ENCODE results near the gene CALD1. TPM values are rescaled to one million over a fixed set of nuclear protein-coding genes. Genes with fewer than 3 reads are reported as not detected.

Gene CALD1
- total RNA-seq, 4 donors from 2014 or later, result 351 to 1,046 (median 551) TPM

GRCh38 chr7:134850066-134850465 is 70.6 kb downstream of the CALD1 start:
- H3K27me3 ChIP-seq, result no peaks in the 10 kb centered on the region
- peak overlapping the region; percentile 59 to 88 for H3K27ac ChIP-seq
- no peaks in the 10 kb centered on the region for H3K36me3 ChIP-seq
- H3K4me1 ChIP-seq, result peaks cover 6 to 16% of the 10 kb centered on the region in 2 donors
- no peaks in the 10 kb centered on the region for H3K9me3 ChIP-seq
- intact Hi-C loops (cut with DNase I; ENCODE audit: low total_unique reads), result no loop called here
- H3K4me3 ChIP-seq, result no peak overlapping the region
- no peak for DNase-seq
- TF ChIP-seq POLR2A (IDR thresholded peaks at IDR 0.05), result no peak
- no peak for TF ChIP-seq CTCF (IDR thresholded peaks at IDR 0.05)

GRCh38 chr7:134851141-134851540 is 71.7 kb downstream of the CALD1 start:
- Histone ChIP-seq H3K9me3 (no peaks in the 10 kb centered on the region), H3K27me3 (no peaks in the 10 kb centered on the region), H3K4me1 (peaks cover 6 to 11% of the 10 kb centered on the region in 2 donors), H3K27ac (peak overlapping the region; percentile 59 to 88), H3K4me3 (no peak overlapping the region), H3K36me3 (no peaks in the 10 kb centered on the region)
- intact Hi-C loops (cut with DNase I; ENCODE audit: low total_unique reads), result no loop called here
- DNase-seq, result no peak
- TF ChIP-seq POLR2A (IDR thresholded peaks at IDR 0.05) (no peak), CTCF (IDR thresholded peaks at IDR 0.05) (no peak)

- H3K4me1 ChIP-seq, result peaks cover 6 to 11% of the 10 kb centered on the region in 2 donors
- H3K36me3 ChIP-seq, result no peaks in the 10 kb centered on the region
- DNase-seq, result no peak
- peak overlapping the region; percentile 59 to 88 for H3K27ac ChIP-seq
- H3K27me3 ChIP-seq, result no peaks in the 10 kb centered on the region
- H3K9me3 ChIP-seq, result no peaks in the 10 kb centered on the region
- intact Hi-C loops (cut with DNase I; ENCODE audit: low total_unique reads), result no loop called here
- TF ChIP-seq CTCF (IDR thresholded peaks at IDR 0.05), result no peak
- no peak for TF ChIP-seq POLR2A (IDR thresholded peaks at IDR 0.05)
- no peak overlapping the region for H3K4me3 ChIP-seq
Observed at GRCh38 chr7:134852625-134853024, 73.2 kb downstream of the CALD1 start.

GRCh38 chr7:134854816-134855215 is 75.4 kb downstream of the CALD1 start:
- Histone ChIP-seq H3K36me3 (no peaks in the 10 kb centered on the region), H3K27me3 (no peaks in the 10 kb centered on the region), H3K4me1 (peaks cover 6 to 11% of the 10 kb centered on the region in 2 donors), H3K4me3 (no peak overlapping the region), H3K9me3 (no peaks in the 10 kb centered on the region), H3K27ac (peak overlapping the region; percentile 53 to 78)
- intact Hi-C loops (cut with DNase I; ENCODE audit: low total_unique reads), result no loop called here
- no peak for DNase-seq
- TF ChIP-seq CTCF (IDR thresholded peaks at IDR 0.05), result no peak
- no peak for TF ChIP-seq POLR2A (IDR thresholded peaks at IDR 0.05)

- Histone ChIP-seq H3K27ac (peak overlapping the region; percentile 68 to 78), H3K4me1 (peaks cover 6 to 10% of the 10 kb centered on the region in 2 donors), H3K27me3 (no peaks in the 10 kb centered on the region), H3K36me3 (no peaks in the 10 kb centered on the region), H3K9me3 (no peaks in the 10 kb centered on the region), H3K4me3 (no peak overlapping the region)
- TF ChIP-seq CTCF (IDR thresholded peaks at IDR 0.05) (no peak), POLR2A (IDR thresholded peaks at IDR 0.05) (no peak)
- intact Hi-C loops (cut with DNase I; ENCODE audit: low total_unique reads), result no loop called here
- no peak for DNase-seq
Observed at GRCh38 chr7:134855442-134855841, 76.0 kb downstream of the CALD1 start.

Data from uterus (tissue), 4 donors.